GM21723 (cell line): ENCODE results near the gene TRIM66.
A peak's percentile ranks its signal among the peaks of the same experiment; 100 is the strongest.
"Not testable (repeated sequence)": the region's sequence is repeated elsewhere in the genome, so short reads cannot be mapped to it uniquely, and the experiment has no call there.

Experiments
- ATAC-seq: cut with Tn5 transposase; IDR thresholded peaks from one replicate; pipeline ENCODE4 v1.9.1; 2021; ENCODE audit warnings: mild to moderate bottlenecking, moderate library complexity; ENCODE audit not compliant: unreplicated experiment

TRIM66 gene

DNA sequence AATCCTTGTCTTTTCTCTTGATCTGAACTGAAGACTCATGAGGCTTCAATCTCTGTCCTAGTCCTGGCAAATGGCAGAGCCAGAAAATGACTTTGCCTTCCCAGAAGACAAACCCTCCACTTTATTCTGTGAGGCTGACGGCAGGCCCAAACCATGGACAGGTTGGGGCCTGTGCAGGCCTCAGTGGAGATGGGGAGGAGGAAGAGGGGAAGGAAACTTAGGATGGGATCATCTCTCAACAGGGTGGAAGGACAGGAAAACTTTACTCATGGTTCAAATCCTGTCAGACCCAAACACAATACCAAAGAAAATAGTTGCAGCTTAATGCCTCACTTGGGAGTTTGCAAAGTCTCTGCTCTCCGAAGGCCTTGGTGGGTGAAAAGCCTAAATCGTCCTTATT lies 10.0 kb upstream of the TRIM66 start:
- no peak for ATAC-seq

DNA sequence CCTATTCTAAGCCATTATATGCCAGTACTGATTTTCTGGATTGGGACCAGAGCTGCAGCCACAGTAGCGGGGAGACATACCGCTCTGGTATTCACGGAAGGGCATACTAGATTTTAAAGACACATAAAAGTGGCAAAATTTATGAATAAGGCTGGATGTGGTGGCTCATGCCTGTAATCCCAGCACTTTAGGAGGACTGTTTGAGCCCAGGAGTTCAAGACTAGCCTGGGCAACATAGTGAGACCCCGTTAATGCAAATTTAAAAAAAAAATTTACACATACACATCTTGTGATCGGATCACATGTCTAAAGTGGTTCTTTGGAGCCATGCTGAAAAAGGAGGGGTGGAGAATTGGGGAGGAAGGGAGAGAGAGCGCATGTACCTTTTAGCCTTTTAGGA lies 9.1 kb upstream of the TRIM66 start:
- no peak for ATAC-seq

DNA sequence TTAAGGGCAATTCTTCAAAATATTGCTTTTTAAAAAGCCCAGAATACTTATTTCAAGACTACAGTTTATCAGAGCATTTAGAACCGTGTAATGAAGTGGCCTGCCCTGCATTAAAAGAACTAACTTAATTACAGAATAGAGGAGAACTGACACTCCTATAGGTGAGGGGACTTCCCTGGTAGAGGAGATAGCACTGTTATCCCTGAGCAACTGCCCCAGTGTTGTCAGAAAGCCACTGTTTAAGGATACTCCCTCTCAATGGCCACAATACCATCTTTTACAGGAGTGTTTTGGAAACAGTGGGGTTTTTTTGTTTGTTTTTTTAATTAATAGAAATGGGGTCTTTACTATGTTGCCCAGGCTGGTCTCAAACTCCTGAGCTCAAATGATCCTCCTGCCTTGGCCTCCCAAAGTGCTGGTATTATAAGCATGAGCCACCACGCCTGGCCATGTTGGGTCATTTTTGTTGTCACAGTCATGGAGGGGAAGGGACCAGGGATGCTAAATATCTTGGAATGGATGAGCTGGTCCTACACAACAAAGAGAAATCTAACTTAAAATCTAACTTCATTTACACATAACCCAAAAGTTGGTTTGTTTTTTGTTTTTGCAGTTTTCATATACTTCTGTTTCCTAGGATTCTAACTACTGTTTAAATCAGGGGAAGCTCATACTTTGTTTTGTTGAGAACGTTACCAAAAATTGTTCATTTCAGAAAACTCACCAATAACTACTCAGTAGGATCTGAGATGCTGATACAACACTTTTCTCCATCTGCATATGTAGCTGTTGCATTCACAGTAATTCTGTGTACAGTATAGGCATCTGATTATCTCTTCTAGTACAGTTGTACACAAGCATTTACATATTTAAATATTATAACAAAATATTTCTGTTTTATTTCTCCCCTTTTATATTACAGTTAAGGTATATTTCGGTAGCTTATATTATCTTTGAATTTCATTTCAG lies 8.2 kb upstream of the TRIM66 start:
- ATAC-seq: no peak

DNA sequence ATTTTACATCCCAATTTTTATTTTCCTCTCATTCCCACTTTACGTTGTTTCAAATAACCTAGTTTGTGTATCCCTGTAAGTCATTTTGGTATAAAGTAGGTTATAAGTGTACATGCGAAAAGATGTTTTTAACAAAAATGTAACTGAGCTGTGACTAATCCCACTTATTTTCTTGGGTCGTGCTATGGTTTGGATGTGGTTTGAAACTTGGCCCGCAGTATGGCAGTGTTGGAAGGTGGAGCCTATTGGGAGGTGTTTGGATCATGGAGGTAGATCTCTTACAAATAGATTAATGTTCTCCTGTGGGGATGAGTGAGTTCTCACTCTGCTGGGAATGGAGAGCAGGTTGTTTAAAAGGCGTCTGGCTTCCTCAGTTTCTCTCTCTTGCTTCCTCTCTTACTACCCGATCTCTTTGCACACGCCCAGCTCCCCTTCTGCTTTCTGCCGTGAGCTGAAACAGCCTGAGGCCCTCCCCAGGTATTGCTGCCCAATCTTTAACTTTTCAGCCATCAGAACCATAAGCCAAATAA lies 7.3 kb upstream of the TRIM66 start:
- ATAC-seq: no peak

DNA sequence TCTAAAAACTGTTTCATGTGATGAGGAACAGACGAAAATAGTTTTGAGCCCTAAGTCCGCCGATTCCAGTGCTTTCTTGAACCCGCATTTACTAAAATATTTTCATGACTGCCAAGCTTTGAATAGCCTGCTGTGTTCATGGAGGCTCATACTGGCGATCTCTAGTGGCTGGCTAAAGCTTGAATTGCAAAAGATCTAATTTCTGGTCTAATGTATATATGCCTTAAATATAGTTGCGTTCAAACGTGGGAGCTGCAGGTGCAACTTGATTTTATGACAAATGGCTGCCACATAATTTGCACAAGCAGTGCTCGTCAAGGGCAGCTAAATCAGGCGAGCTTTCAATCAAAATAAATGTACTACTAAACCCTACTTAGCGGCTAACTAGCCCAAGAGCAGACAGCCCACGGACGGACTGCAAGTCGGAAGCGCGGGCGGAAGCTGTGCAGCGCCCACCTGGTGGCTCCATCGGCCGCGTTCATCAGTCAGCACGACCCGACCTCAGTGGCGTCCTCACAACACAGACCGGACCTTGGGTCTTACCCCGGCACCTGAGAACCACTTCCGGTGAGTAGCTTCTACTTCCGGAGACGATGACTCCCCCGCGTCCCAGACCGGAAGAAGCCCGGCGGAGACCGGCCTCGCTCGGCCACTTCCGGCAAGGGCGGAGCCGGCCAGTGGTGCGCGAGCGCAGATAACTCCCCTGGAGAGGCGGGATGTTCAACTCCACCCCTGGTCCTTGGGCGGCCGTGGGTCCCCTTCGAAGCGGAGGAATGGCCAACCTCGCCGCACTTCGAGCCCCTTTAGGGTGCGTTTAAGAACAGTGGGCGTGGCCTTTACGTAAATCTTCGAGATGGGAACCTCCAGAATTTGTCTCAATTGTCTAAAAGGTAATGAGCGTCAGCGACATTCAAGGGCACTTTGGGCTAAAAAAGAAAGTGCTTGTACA lies 6.2 kb upstream of the TRIM66 start:
- peak; percentile 95 for ATAC-seq

DNA sequence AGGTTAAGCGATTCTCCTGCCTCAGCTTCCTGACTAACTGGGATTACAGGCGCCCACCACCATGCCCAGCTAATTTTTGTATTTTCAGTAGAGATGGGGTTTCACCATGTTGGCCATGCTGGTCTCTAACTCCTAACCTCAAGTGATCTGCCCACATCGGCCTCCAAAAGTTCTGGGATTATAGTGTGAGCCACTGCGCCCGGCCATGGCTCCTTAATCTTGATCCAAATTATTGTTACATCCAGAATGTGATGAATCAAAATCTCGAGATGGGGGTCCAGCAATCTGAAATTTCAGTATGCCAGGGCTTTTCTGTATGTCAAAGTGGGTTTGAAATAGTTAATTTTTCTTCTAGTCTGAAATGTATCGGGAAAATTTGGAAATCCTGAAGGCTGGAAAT lies 3.9 kb upstream of the TRIM66 start:
- ATAC-seq: no peak

DNA sequence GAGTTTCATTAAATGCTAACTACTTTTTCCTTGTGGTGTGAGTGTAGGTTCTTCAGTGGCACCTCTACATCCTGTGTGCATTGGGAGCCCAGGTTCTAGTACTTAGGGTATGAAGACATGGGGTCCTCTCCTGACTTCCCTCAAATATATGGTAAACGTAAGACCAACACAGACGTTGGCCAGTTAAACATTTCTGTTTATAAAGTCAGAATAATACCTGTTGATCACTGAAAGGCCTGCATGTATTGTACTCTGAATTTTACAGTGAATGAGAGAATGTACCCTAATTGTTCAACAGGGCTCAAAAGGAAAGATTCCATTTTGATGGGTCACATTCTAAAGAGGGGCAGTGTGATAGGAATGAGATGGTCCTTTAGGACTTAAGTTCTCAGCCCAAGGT lies 3.4 kb upstream of the TRIM66 start:
- ATAC-seq: no peak

DNA sequence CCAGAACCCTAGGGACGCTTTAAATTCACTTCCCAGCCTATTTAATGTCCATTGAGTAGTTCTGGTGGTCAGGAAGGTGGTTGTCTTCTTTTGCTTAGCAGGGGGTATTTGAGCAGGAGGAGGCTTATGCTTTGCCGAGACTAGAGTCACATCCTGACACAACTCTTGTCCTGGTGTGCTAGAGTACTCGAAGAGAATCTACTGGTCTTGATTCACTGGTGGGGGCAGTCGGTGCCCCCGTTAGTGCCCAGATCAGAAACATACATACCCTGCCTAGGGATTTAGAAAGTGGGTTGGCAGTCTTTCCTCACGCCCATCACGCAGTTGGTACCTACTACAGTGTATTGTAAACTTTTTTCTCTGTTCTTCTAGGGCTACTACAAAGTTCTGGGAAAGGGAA lies 2.8 kb upstream of the TRIM66 start:
- no peak for ATAC-seq

DNA sequence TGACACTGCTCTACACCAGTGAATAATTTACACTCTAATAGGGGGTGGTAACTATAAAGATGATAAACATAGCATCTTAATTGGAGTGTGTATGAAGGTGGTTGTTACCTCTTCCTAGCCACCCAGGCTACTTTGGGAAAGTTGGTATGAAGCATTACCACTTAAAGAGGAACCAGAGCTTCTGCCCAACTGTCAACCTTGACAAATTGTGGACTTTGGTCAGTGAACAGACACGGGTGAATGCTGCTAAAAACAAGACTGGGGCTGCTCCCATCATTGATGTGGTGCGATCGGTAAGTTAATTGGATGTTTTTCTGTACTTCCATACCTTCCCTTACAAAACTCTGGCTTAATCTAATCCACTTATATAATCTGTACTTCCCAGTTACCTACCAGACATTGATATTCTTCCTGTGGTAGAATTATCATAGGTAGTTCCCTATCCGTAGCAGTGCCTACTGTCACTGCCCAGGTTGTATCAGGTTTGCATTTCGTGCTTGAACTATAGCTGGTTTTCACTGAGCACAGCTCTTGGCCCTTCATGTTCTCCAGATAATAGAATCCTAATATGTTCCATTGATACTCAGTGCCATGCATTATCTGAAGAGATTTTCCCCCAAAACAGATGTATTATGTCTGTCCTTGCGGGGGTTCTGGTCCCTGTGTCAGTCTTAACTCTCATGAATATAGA lies 2.3 kb upstream of the TRIM66 start:
- ATAC-seq: no peak

DNA sequence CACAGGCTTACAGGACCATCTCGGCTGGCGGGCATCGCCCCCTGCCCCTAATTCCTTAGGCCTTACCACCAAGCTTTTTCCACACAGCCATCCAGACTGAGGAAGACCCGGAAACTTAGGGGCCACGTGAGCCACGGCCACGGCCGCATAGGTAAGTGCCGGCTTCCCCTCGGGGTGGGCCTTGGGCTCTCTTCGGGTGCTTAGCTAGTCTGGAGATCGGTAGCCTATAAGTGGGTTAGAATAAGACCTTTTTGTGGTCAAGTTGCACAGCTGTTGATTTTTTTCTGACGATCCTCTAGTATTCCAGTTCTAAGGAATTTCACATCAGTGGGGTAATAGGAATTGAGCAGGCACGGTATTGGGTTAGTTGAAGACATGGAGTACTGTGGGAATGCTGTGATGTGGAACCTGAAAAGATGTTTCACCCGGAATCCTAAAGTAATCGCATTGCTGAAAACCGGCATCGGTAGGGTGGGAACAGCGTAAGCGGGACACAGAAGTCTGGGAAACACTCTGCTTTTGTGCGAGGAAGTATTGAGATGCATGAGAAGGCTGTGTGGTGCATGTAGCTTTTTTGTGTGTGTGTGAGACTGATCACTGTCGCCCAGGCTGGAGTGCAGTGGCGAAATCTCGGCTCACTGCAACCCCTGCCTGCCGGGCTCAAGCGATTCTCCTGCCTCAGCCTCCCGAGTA lies 796 bp upstream of the TRIM66 start:
- no peak for ATAC-seq

DNA sequence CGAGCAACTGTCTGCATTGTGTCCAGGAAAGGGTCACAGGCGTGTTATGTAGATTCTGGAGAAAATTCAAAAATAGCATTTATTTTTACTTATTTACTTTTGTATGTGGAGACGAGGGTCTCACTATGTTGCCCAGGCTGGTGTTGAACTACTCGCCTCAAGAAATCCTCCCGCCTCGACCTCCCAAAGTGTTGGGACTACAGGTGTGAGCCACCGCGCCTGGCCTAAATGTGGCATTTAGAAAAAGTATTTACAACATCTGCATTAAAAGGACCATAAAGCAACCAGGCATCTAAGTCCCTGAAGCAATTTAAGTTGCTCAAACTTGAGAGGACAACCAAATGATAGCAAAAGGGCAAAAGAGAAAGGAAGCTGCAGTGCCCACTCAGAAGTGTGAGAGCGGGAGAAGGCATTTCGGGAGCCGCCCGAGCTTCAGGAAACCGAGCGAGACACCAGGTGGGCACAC lies 595 bp downstream of the TRIM66 start:
- ATAC-seq: no peak

DNA sequence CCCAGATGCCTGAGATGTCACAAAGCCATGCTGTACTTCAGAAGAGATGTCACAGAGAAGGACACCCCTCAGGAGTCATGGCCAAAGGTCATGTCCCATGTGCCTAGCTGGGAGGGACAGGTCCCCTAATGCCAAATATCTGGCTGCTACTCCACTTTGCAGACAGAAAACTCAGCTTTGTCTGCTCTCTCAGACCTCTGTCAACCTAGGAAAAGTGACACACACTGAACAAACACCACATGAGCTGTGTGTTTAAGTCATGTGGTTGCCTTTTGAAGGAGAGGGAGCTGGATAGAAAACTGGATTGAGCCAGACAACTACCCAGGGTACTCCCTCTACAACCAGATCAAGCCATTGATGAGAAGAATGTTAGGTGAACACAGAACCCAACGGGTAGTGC lies 3.5 kb downstream of the TRIM66 start:
- ATAC-seq: no peak

DNA sequence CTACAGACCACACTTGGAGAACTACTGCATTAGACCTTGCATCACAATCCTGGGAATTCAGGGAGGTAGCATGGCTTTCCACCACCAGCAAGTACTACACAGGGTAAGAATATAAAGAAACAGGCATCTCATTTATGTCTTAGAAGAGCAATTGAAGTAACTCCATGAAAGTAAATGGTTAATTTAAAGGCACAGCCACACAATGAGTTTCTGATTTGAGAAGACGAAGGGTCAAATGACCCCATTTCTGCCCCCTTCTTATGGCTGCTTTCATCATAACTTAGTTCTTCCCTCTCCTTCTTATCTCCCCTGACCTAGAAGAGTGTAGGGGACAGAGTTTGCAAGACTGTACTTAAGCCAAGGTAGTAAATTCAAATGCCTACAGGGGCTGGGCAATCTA lies 6.0 kb downstream of the TRIM66 start:
- no peak for ATAC-seq

DNA sequence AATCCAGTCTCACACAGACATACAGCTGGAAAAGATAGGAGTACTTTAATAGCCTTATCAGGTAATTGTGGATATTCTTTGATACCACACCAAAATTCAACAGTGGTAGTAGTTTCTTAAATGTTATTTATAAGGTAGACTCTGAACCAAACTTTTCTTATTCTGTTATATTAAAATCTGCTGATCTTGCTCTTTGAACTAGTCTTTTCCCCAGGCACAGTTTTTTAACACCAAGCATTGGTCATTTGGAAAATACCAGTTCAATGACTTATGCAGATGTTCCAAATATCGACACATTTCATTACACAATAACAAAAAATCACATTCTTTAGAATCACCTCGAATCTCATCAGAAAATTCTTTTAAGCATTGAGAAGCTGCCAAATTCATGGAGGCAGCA lies 7.6 kb downstream of the TRIM66 start:
- ATAC-seq: no peak

DNA sequence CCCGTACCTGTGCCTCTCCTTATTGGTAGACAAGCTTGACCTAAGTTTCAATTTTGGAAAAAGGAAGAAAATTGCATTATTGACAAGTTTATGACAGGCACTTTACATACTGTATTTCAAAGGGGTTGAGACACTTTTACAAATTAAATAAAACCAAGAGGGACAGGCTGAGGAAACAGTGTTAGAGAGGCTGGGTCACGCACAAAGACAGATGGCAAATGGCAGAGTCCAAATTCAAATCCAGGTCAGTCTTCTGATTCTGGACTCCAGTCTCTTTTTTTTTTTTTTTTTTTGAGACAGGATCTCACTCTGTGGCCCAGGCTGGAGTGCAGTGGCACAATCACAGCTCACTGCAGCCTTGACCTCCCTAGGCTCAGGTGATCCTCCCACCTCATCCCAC lies 10.1 kb downstream of the TRIM66 start:
- no peak for ATAC-seq

DNA sequence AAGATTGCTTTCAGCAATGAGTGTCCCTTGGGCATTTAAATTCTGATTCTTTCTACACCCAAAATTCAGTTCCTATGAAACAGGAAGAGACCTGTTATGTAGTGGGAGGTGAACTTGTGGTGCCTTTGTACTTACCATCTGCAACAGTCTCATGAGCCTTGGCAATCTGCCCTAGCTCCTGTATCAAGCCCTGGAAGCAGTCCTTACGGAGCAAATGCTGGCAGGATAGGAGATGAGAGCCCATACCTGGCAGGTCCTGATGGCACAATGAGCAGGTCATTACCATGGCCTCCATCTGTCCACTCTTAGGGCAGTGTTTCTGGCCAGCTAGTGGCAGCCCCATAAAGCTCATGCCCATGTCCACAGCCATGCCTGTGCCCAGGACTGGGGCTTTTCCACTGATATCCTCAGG lies 10.8 kb downstream of the TRIM66 start:
- ATAC-seq: no peak

DNA sequence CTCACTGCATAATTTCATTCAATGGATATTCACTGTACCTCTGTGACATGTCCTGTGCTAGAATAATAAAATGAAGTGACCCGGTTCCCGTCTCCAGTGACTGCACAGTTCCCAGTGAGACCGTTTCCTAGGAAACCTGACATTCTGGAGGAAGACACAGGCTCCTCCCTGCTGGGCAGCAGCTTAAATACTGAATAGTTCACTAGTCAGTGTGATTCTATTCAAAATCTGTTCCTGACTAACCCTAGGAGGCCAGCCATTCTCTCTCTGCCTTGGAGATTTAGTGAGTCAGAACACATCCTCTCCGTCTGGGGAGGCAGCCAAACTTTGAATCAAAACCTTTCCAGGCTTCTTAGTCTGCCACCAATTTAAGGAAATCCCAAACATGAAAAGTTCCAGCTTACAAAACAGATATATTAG lies 11.3 kb downstream of the TRIM66 start:
- no peak for ATAC-seq

DNA sequence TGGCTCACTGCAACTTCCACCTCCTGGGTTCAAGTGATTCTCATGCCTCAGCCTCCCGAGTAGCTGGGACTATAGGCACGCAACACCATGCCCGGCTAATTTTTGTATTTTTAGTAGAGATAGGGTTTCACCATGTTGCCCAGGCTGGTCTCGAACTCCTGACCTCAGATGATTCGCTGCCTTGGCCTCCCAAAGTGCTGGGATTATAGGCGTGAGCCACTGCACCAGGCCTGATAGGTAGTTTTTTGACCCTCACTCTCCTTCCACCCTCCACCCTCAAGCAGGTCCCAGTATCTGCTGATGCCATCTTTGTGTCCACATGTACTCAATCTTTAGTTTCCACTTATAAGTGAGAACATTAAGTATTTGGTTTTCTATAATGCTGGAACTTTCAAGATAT lies 12.4 kb downstream of the TRIM66 start:
- not testable (repeated sequence) for ATAC-seq

DNA sequence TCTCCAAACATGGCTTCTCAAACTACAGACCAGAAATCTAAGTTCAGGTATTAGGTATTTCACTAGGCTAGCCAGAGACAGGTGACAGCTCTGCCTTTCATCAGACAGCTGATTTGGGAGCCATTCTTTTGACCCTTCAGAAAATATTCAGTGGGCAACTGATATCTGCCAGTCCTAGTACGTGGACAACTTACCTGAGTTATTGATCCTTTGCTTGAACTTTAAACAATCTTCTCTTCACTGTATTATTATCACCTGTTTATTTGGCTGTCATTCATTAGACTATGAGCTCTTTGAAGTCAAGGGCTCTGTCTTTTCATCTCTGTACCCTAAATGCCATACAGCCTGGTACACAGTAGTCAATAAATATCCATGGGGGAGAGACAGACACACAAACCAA lies 17.2 kb downstream of the TRIM66 start:
- no peak for ATAC-seq
